Gastrocnemius medialis (tissue), 4 donors: ENCODE measurements around the gene ARHGAP6.

Source experiments
- POLR2A ChIP-seq, 2 donors: fragments of 450-650 bp; IDR thresholded peaks; one replicate each; pipeline ENCODE4 v1.6.1; 2017; ENCODE audit warnings: antibody characterized with exemption in 2 of 2, mild to moderate bottlenecking in 2 of 2, moderate library complexity in 2 of 2
- TF ChIP-seq, protein P1 (sequence below), 5 experiments: fragments of 450-650 bp in 3 of 5; fragments of 200-600 bp in 2 of 5; sonication (generic) in 2 of 5; IDR thresholded peaks in 4 of 5; conservative IDR thresholded peaks in 1 of 5; 1 replicate in 4 of 5; 2 replicates in 1 of 5; pipeline ENCODE4 v1.5.1; 2016 to 2019; ENCODE audit warnings: antibody characterized with exemption in 5 of 5, mild to moderate bottlenecking in 3 of 5, moderate library complexity in 3 of 5

- no peak for TF ChIP-seq POLR2A (IDR thresholded peaks at IDR 0.05)
- TF ChIP-seq, protein P1, sequence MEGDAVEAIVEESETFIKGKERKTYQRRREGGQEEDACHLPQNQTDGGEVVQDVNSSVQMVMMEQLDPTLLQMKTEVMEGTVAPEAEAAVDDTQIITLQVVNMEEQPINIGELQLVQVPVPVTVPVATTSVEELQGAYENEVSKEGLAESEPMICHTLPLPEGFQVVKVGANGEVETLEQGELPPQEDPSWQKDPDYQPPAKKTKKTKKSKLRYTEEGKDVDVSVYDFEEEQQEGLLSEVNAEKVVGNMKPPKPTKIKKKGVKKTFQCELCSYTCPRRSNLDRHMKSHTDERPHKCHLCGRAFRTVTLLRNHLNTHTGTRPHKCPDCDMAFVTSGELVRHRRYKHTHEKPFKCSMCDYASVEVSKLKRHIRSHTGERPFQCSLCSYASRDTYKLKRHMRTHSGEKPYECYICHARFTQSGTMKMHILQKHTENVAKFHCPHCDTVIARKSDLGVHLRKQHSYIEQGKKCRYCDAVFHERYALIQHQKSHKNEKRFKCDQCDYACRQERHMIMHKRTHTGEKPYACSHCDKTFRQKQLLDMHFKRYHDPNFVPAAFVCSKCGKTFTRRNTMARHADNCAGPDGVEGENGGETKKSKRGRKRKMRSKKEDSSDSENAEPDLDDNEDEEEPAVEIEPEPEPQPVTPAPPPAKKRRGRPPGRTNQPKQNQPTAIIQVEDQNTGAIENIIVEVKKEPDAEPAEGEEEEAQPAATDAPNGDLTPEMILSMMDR (IDR thresholded peaks at IDR 0.05 in 4 of 5, conservative IDR thresholded peaks at IDR 0.05 in 1 of 5), result no peak
These were observed 426.5 kb downstream of the ARHGAP6 start for GRCh38 chrX:11239230-11239629.
